ENCODE data around the gene RAI1.
A peak's percentile ranks its signal among the peaks of the same experiment; 100 is the strongest.
"Not testable (repeated sequence)": the region's sequence is repeated elsewhere in the genome, so short reads cannot be mapped to it uniquely, and the experiment has no call there.

Gene RAI1

GRCh38 chr17:17675925-17676534 lies 5.2 kb upstream of the RAI1 start:
- Histone ChIP-seq H3K27me3 (ENCODE audit: control insufficient read depth, insufficient read depth, low read length) (peaks cover 29% of the 10 kb centered on the region), H3K4me3 (ENCODE audit: low read length) (no peak overlapping the region), H3K36me3 (ENCODE audit: insufficient read depth, low read length) (no peaks in the 10 kb centered on the region), H3K4me1 (ENCODE audit: control insufficient read depth, insufficient read depth, low read length) (peaks cover 3% of the 10 kb centered on the region), H3K9ac (ENCODE audit: low read depth, low read length) (no peak overlapping the region), H3K4me2 (ENCODE audit: low read length) (no peak overlapping the region), H3K9me3 (replicated peaks; ENCODE audit: low read length) (no peaks in the 10 kb centered on the region)

GRCh38 chr17:17676752-17677151 lies 4.5 kb upstream of the RAI1 start:
- Histone ChIP-seq H3K4me2 (ENCODE audit: low read length) (no peak overlapping the region), H3K27me3 (ENCODE audit: control insufficient read depth, insufficient read depth, low read length) (peaks cover 23% of the 10 kb centered on the region), H3K4me1 (ENCODE audit: control insufficient read depth, insufficient read depth, low read length) (peaks cover 3% of the 10 kb centered on the region), H3K4me3 (ENCODE audit: low read length) (no peak overlapping the region), H3K9ac (ENCODE audit: low read depth, low read length) (no peak overlapping the region), H3K9me3 (replicated peaks; ENCODE audit: low read length) (no peaks in the 10 kb centered on the region), H3K36me3 (ENCODE audit: insufficient read depth, low read length) (no peaks in the 10 kb centered on the region)

GRCh38 chr17:17677299-17678040 lies 3.8 kb upstream of the RAI1 start:
- H3K9me3 ChIP-seq (replicated peaks; ENCODE audit: low read length), result no peaks in the 10 kb centered on the region
- H3K4me3 ChIP-seq (ENCODE audit: low read length), result no peak overlapping the region
- peaks cover 22% of the 10 kb centered on the region for H3K27me3 ChIP-seq (ENCODE audit: control insufficient read depth, insufficient read depth, low read length)
- H3K4me2 ChIP-seq (ENCODE audit: low read length), result no peak overlapping the region
- no peaks in the 10 kb centered on the region for H3K36me3 ChIP-seq (ENCODE audit: insufficient read depth, low read length)
- H3K9ac ChIP-seq (ENCODE audit: low read depth, low read length), result no peak overlapping the region
- H3K4me1 ChIP-seq (ENCODE audit: control insufficient read depth, insufficient read depth, low read length), result peaks cover 3% of the 10 kb centered on the region

- H3K4me2 ChIP-seq (ENCODE audit: low read length); H3K4me3 ChIP-seq (ENCODE audit: low read length); H3K9me3 ChIP-seq (replicated peaks; ENCODE audit: low read length); H3K9ac ChIP-seq (ENCODE audit: low read depth, low read length); H3K4me1 ChIP-seq (ENCODE audit: control insufficient read depth, insufficient read depth, low read length); H3K36me3 ChIP-seq (ENCODE audit: insufficient read depth, low read length): not testable (repeated sequence)
- peaks cover 15% of the 10 kb centered on the region for H3K27me3 ChIP-seq (ENCODE audit: control insufficient read depth, insufficient read depth, low read length)
Observed at GRCh38 chr17:17678063-17678699, 3.1 kb upstream of the RAI1 start.

- Histone ChIP-seq H3K27me3 (ENCODE audit: control insufficient read depth, insufficient read depth, low read length) (peaks cover 5% of the 10 kb centered on the region), H3K4me1 (ENCODE audit: control insufficient read depth, insufficient read depth, low read length) (peaks cover 15% of the 10 kb centered on the region), H3K9ac (ENCODE audit: low read depth, low read length) (no peak overlapping the region), H3K4me3 (ENCODE audit: low read length) (no peak overlapping the region), H3K36me3 (ENCODE audit: insufficient read depth, low read length) (no peaks in the 10 kb centered on the region), H3K4me2 (ENCODE audit: low read length) (no peak overlapping the region), H3K9me3 (replicated peaks; ENCODE audit: low read length) (no peaks in the 10 kb centered on the region)
Observed at GRCh38 chr17:17679243-17679642, 2.0 kb upstream of the RAI1 start.

GRCh38 chr17:17679748-17680147 lies 1.5 kb upstream of the RAI1 start:
- Histone ChIP-seq H3K36me3 (ENCODE audit: insufficient read depth, low read length) (peaks cover under 1% of the 10 kb centered on the region), H3K4me2 (ENCODE audit: low read length) (no peak overlapping the region), H3K9ac (ENCODE audit: low read depth, low read length) (no peak overlapping the region), H3K4me1 (ENCODE audit: control insufficient read depth, insufficient read depth, low read length) (peaks cover 17% of the 10 kb centered on the region), H3K27me3 (ENCODE audit: control insufficient read depth, insufficient read depth, low read length) (peaks cover 5% of the 10 kb centered on the region), H3K4me3 (ENCODE audit: low read length) (no peak overlapping the region), H3K9me3 (replicated peaks; ENCODE audit: low read length) (no peaks in the 10 kb centered on the region)

GRCh38 chr17:17680477-17681186 lies 626 bp upstream of the RAI1 start:
- H3K4me1 ChIP-seq (ENCODE audit: control insufficient read depth, insufficient read depth, low read length), result peaks cover 24% of the 10 kb centered on the region
- peak overlapping the region; percentile 97 for H3K9ac ChIP-seq (ENCODE audit: low read depth, low read length)
- H3K36me3 ChIP-seq (ENCODE audit: insufficient read depth, low read length), result peaks cover 3% of the 10 kb centered on the region
- H3K4me2 ChIP-seq (ENCODE audit: low read length), result peak overlapping the region; percentile 84
- no peaks in the 10 kb centered on the region for H3K27me3 ChIP-seq (ENCODE audit: control insufficient read depth, insufficient read depth, low read length)
- H3K9me3 ChIP-seq (replicated peaks; ENCODE audit: low read length), result no peaks in the 10 kb centered on the region
- peak overlapping the region; percentile 53 for H3K4me3 ChIP-seq (ENCODE audit: low read length)

GRCh38 chr17:17681744-17682292 lies 560 bp downstream of the RAI1 start:
- Histone ChIP-seq H3K27me3 (ENCODE audit: control insufficient read depth, insufficient read depth, low read length) (no peaks in the 10 kb centered on the region), H3K36me3 (ENCODE audit: insufficient read depth, low read length) (peaks cover 3% of the 10 kb centered on the region), H3K9me3 (replicated peaks; ENCODE audit: low read length) (no peaks in the 10 kb centered on the region), H3K4me1 (ENCODE audit: control insufficient read depth, insufficient read depth, low read length) (peaks cover 35% of the 10 kb centered on the region), H3K4me2 (ENCODE audit: low read length) (peak overlapping the region; percentile 84), H3K9ac (ENCODE audit: low read depth, low read length) (peak overlapping the region; percentile 97), H3K4me3 (ENCODE audit: low read length) (peak overlapping the region; percentile 86)

GRCh38 chr17:17682293-17682736 lies 1.1 kb downstream of the RAI1 start:
- H3K36me3 ChIP-seq (ENCODE audit: insufficient read depth, low read length), result peaks cover 3% of the 10 kb centered on the region
- peak overlapping the region; percentile 97 for H3K9ac ChIP-seq (ENCODE audit: low read depth, low read length)
- no peaks in the 10 kb centered on the region for H3K27me3 ChIP-seq (ENCODE audit: control insufficient read depth, insufficient read depth, low read length)
- H3K9me3 ChIP-seq (replicated peaks; ENCODE audit: low read length), result no peaks in the 10 kb centered on the region
- H3K4me1 ChIP-seq (ENCODE audit: control insufficient read depth, insufficient read depth, low read length), result peaks cover 35% of the 10 kb centered on the region
- peak overlapping the region; percentile 84 for H3K4me2 ChIP-seq (ENCODE audit: low read length)
- peak overlapping the region; percentile 86 for H3K4me3 ChIP-seq (ENCODE audit: low read length)

GRCh38 chr17:17682737-17683680 lies 1.8 kb downstream of the RAI1 start:
- H3K36me3 ChIP-seq (ENCODE audit: insufficient read depth, low read length), result peaks cover 3% of the 10 kb centered on the region
- H3K27me3 ChIP-seq (ENCODE audit: control insufficient read depth, insufficient read depth, low read length), result no peaks in the 10 kb centered on the region
- H3K4me1 ChIP-seq (ENCODE audit: control insufficient read depth, insufficient read depth, low read length), result peaks cover 35% of the 10 kb centered on the region
- H3K9ac ChIP-seq (ENCODE audit: low read depth, low read length), result peak overlapping the region; percentile 97
- peak overlapping the region; percentile 86 for H3K4me3 ChIP-seq (ENCODE audit: low read length)
- no peaks in the 10 kb centered on the region for H3K9me3 ChIP-seq (replicated peaks; ENCODE audit: low read length)
- H3K4me2 ChIP-seq (ENCODE audit: low read length), result peak overlapping the region; percentile 84

All from skeletal muscle satellite cell (primary cell).